GM23338 (cell line): Measurements from ENCODE around the gene FAM8A1. TPM values are rescaled to one million over a fixed set of nuclear protein-coding genes. Genes with fewer than 3 reads are reported as not detected.

Source experiments
- ATAC-seq: fragments of 200-7000 bp; cut with Tn5 transposase; 3 replicates; pipeline ENCODE4 v1.9.1; 2020
- DNase-seq: peaks from one replicate; pipeline ENCODE4 v3.0.0-alpha.2; 2015; ENCODE audit warnings: low spot score
- H2AFZ ChIP-seq: fragments of 200-600 bp; sonication (generic); 2 replicates; pipeline ENCODE4 v1.8.0; 2016; ENCODE audit warnings: antibody characterized with exemption, mild to moderate bottlenecking, moderate library complexity
- H3F3A ChIP-seq: fragments of 200-600 bp; sonication (generic); replicated peaks from 2 replicates; pipeline ENCODE4 v1.8.0; 2017; ENCODE audit warnings: antibody characterized with exemption, mixed run types, low read depth
- H3K27ac ChIP-seq: fragments of 200-600 bp; sonication (generic); 2 replicates; pipeline ENCODE4 v1.6.1; 2016; ENCODE audit warnings: low read depth
- H3K27me3 ChIP-seq: fragments of 200-600 bp; sonication (generic); 2 replicates; pipeline ENCODE4 v1.8.0; 2016; ENCODE audit warnings: mild to moderate bottlenecking, mixed run types, moderate library complexity; ENCODE audit not compliant: insufficient read depth
- H3K36me3 ChIP-seq: fragments of 200-600 bp; sonication (generic); 2 replicates; pipeline ENCODE4 v1.8.0; 2016; ENCODE audit warnings: mild to moderate bottlenecking; ENCODE audit not compliant: insufficient read depth
- H3K4me1 ChIP-seq: fragments of 200-600 bp; sonication (generic); 2 replicates; pipeline ENCODE4 v1.8.0; 2016; ENCODE audit warnings: mild to moderate bottlenecking, moderate library complexity; ENCODE audit not compliant: insufficient read depth
- H3K4me2 ChIP-seq: fragments of 200-600 bp; sonication (generic); 2 replicates; pipeline ENCODE4 v1.7.1; 2017; ENCODE audit warnings: mixed run types
- H3K4me3 ChIP-seq: fragments of 200-600 bp; sonication (generic); 2 replicates; pipeline ENCODE4 v1.6.1; 2016; ENCODE audit warnings: mixed run types
- H3K79me2 ChIP-seq: fragments of 200-600 bp; sonication (generic); replicated peaks from 2 replicates; pipeline ENCODE4 v1.8.0; 2017; ENCODE audit warnings: mild to moderate bottlenecking; ENCODE audit not compliant: insufficient read depth
- H3K9me2 ChIP-seq: fragments of 200-600 bp; sonication (generic); 2 replicates; pipeline ENCODE4 v1.8.0; 2017; ENCODE audit not compliant: insufficient read depth
- H4K20me1 ChIP-seq: fragments of 200-600 bp; sonication (generic); replicated peaks from 2 replicates; pipeline ENCODE4 v1.8.0; 2017; ENCODE audit warnings: mild to moderate bottlenecking; ENCODE audit not compliant: insufficient read depth
- H3K27ac Mint-ChIP-seq: 2 replicates; pipeline ENCODE4 v1.8.0; 2020; ENCODE audit warnings: inconsistent platforms, mild to moderate bottlenecking, moderate library complexity, mixed read lengths
- H3K27me3 Mint-ChIP-seq: 3 replicates; pipeline ENCODE4 v1.8.0; 2022; ENCODE audit warnings: low read depth, mild to moderate bottlenecking, moderate library complexity, mixed read lengths, inconsistent platforms; ENCODE audit not compliant: insufficient read depth, poor library complexity
- H3K36me3 Mint-ChIP-seq: 3 replicates; pipeline ENCODE4 v1.8.0; 2021; ENCODE audit warnings: low read depth, mild to moderate bottlenecking, inconsistent platforms, moderate library complexity, mixed read lengths
- H3K4me1 Mint-ChIP-seq: 3 replicates; pipeline ENCODE4 v1.8.0; 2020; ENCODE audit warnings: mild to moderate bottlenecking, inconsistent platforms, mixed read lengths
- H3K4me3 Mint-ChIP-seq: 3 replicates; pipeline ENCODE4 v1.8.0; 2021; ENCODE audit warnings: moderate library complexity, mild to moderate bottlenecking, inconsistent platforms, mixed read lengths
- H3K9me3 Mint-ChIP-seq: 3 replicates; pipeline ENCODE4 v1.8.0; 2020; ENCODE audit warnings: moderate library complexity, mild to moderate bottlenecking, inconsistent platforms, mixed read lengths
- CREB1 ChIP-seq: fragments of 250-450 bp; sonication (Bioruptor Pico); IDR thresholded peaks from 2 replicates; pipeline ENCODE4 v1.5.0; 2020; ENCODE audit warnings: low read depth, mild to moderate bottlenecking, moderate library complexity
- CTCF ChIP-seq, 2 experiments: fragments of 200-600 bp in 1 of 2; sonication (generic) in 1 of 2; conservative IDR thresholded peaks; 2 replicates each; pipeline versions ENCODE4 v1.5.1 to v1.6.1; 2016 to 2017; ENCODE audit warnings: antibody characterized with exemption in 2 of 2, low read depth in 2 of 2, mild to moderate bottlenecking in 2 of 2, moderate library complexity in 1 of 2
- EZH2 ChIP-seq: fragments of 200-600 bp; sonication (generic); IDR thresholded peaks from one replicate; pipeline ENCODE4 v1.8.0; 2017; ENCODE audit warnings: antibody characterized with exemption, mild to moderate bottlenecking, low read depth; ENCODE audit not compliant: unreplicated experiment
- NANOG ChIP-seq: IDR thresholded peaks from 2 replicates; pipeline ENCODE4 v1.6.1; 2016; ENCODE audit warnings: antibody characterized with exemption, borderline replicate concordance
- REST ChIP-seq: IDR thresholded peaks from one replicate; pipeline ENCODE4 v1.6.1; 2018; ENCODE audit warnings: antibody characterized with exemption; ENCODE audit not compliant: unreplicated experiment
- ZNF114 ChIP-seq: fragments of 250-450 bp; sonication (Bioruptor Pico); IDR thresholded peaks from 2 replicates; pipeline ENCODE4 v1.5.0; 2020; ENCODE audit warnings: mild to moderate bottlenecking, moderate library complexity
- ZNF331 ChIP-seq: fragments of 250-450 bp; sonication (Bioruptor Pico); IDR thresholded peaks from 2 replicates; pipeline ENCODE4 v1.5.0; 2020; ENCODE audit warnings: low read depth, mild to moderate bottlenecking, moderate library complexity
- polyA plus RNA-seq: library from polyadenylated mRNA; unstranded; fragments of >200 nt; fragmentation: Nextera tagmentation; extraction: Ambion mirVana; gene quantifications from 2 replicates; pipeline ENCODE4 v1.2.1, GENCODE V29; 2016
- total RNA-seq: library from RNA; depleted of rRNA; stranded (reverse); fragments of >200 nt; shearing (Covaris generic); gene quantifications from 2 replicates; pipeline ENCODE4 v1.2.3, GENCODE V29; 2014

FAM8A1 gene
- total and polyA plus RNA-seq, 2 experiments from 2014 or later = 4.0 to 15.6 TPM

- TF ChIP-seq CTCF (conservative IDR thresholded peaks at IDR 0.05; ENCODE audit: low read depth in 2 of 2) (no peak), REST (no peak), ZNF331 (CRISPR knock-in tag) (no peak), ZNF114 (no peak)
These were observed 53.2 kb downstream of the FAM8A1 start (continued) for GRCh38 chr6:17653198-17653882.

- DNase-seq (no peak), ATAC-seq (no peak)
- Histone ChIP-seq H3K4me1 (no peaks in the 10 kb centered on the region), H3K79me2 (peaks cover 63% of the 10 kb centered on the region), H3K27ac (no peak overlapping the region), H3K27me3 (no peaks in the 10 kb centered on the region), H3K4me2 (no peak overlapping the region), H4K20me1 (peaks cover 15% of the 10 kb centered on the region; the same call in 1 of the 2 replicates), H3K4me3 (no peak overlapping the region), H2AFZ (no peak overlapping the region), H3F3A (no peaks in the 10 kb centered on the region; the same call in 1 of the 2 replicates), H3K9me2 (no peaks in the 10 kb centered on the region), H3K36me3 (peaks cover 29% of the 10 kb centered on the region)
- Mint-ChIP-seq H3K36me3 (peaks cover 66% of the 10 kb centered on the region), H3K4me1 (no peaks in the 10 kb centered on the region), H3K27me3 (peaks cover 2% of the 10 kb centered on the region), H3K27ac (no peak overlapping the region), H3K9me3 (no peaks in the 10 kb centered on the region), H3K4me3 (no peak overlapping the region)
- TF ChIP-seq NANOG = no peak
- no peak for TF ChIP-seq CREB1 (CRISPR knock-in tag)
- TF ChIP-seq CTCF (conservative IDR thresholded peaks at IDR 0.05; ENCODE audit: low read depth in 2 of 2) = no peak
- no peak for TF ChIP-seq REST
- TF ChIP-seq EZH2 = no peak
These were observed 56.0 kb downstream of the FAM8A1 start for GRCh38 chr6:17656092-17656491.
